Activated CD4-positive, alpha-beta memory T cell treated with anti-CD3 and anti-CD28 coated beads for 36 hours (primary cell): ENCODE data around the gene SLC27A3. TPM values are rescaled to one million over a fixed set of nuclear protein-coding genes. Genes with fewer than 3 reads are reported as not detected.

ENCODE experiments used
- CTCF ChIA-PET: fragments of 350-600 bp; sonication (Branson Sonifier 250); formaldehyde crosslinking; loops from one replicate; lab custom pipeline; 2021; ENCODE audit warnings: antibody characterized with exemption, inconsistent platforms; lab: Charles Lee
- POLR2A ChIA-PET: fragments of 350-600 bp; sonication (Branson Sonifier 250); formaldehyde crosslinking; loops from one replicate; lab custom pipeline; 2021; ENCODE audit warnings: antibody characterized with exemption; lab: Charles Lee
- DNase-seq: peaks from one replicate; pipeline ENCODE4 v3.0.0-alpha.2; 2020
- H3K27ac Mint-ChIP-seq: one replicate; pipeline ENCODE4 v1.8.0; 2021; ENCODE audit warnings: mixed read lengths
- H3K27me3 Mint-ChIP-seq: one replicate; pipeline ENCODE4 v1.8.0; 2021; ENCODE audit warnings: mixed read lengths
- H3K36me3 Mint-ChIP-seq: one replicate; pipeline ENCODE4 v1.8.0; 2021; ENCODE audit warnings: mixed read lengths
- H3K4me1 Mint-ChIP-seq: one replicate; pipeline ENCODE4 v1.8.0; 2021; ENCODE audit warnings: low read depth, mixed read lengths
- H3K4me3 Mint-ChIP-seq: one replicate; pipeline ENCODE4 v1.8.0; 2021; ENCODE audit warnings: mild to moderate bottlenecking, mixed read lengths
- H3K9me3 Mint-ChIP-seq: one replicate; pipeline ENCODE4 v1.8.0; 2021; ENCODE audit warnings: mixed read lengths
- intact Hi-C: fragments of 100-400 bp; cut with micrococcal nuclease; formaldehyde crosslinking; loops from one replicate; pipeline ENCODE4 v1.15.1; 2023
- total RNA-seq, 2 experiments: library from RNA; stranded (reverse); gene quantifications; one replicate each; pipeline ENCODE4 v1.2.3, GENCODE V29; 2021

Gene SLC27A3
- total RNA-seq, 2 experiments from 2014 or later = 5.9 to 7.8 TPM

DNA sequence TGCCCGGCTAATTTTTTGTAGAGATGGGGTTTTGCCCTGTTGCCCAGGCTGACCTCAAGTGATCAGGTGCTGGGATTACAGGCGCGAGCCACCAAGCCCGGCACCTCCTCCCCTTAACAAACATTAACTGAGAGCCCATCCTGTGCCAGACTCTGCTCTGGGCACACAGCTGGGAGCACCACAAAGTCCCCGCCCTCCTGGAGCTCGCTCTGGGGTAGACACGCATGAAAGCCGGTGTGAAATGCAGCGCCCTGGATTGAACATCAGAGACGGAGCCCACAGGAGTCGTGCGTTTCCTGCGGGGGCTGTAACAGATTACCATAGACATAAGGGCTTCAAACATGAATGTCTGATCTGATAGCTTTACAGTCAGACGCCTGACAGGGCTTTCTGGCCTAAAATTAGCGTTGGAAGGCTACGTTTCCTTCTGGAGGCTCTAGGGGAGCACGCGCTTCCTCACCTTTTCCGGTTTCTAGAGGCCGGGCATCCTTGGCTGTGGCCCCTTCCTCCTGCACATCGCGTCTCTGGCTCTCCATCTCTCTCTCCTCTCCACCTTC, 14.3 kb downstream of the SLC27A3 start:
- H3K4me1 Mint-ChIP-seq = peaks cover 26% of the 10 kb centered on the region
- DNase-seq = no peak
- intact Hi-C loops = loop anchor here (2.0 kb wide), 1 partner anchor 15 kb away; no protein-coding TSS in a partner anchor
- H3K9me3 Mint-ChIP-seq = no peaks in the 10 kb centered on the region
- no peaks in the 10 kb centered on the region for H3K36me3 Mint-ChIP-seq
- POLR2A ChIA-PET = no interaction called here
- H3K27me3 Mint-ChIP-seq = peaks cover 5% of the 10 kb centered on the region
- CTCF ChIA-PET = interaction anchor here (0.6 to 2.8 kb wide), 2 partner anchors 197 to 756 kb away, joined by 4 to 9 read pairs; partner anchors contain the start of gene RAB13
- peak overlapping the region; percentile 4 for H3K27ac Mint-ChIP-seq
- no peak overlapping the region for H3K4me3 Mint-ChIP-seq

DNA sequence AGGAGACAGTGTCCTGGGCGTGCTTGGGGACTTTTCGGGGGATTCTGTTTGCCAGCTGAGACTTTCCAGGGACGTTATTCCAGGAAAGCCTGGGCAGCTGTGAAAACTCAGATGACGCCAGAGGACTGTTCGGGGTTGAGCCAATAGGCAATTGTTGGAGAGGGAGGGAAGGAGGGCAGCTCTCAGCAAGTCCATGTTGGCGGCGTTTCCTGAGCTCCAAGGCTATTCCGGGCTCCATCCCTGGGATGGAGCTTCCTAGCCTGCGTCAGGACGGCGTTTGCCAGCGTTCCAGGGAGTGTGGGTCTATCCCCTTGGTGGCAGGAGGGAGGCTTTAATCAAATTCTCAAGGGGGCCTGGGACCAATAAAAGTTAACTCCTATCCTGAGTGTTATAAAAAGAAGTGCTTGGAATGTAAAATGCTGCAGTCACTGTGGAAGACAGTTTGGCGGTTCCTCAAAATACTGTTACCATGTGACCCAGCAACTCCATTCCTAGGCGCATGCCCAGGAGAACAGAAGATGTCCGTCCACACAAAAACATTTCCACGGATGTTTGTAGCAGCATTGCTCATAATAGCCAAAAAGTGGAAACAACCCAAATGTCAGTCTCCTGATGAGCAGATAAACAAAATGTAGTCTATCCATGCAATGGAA, 15.2 kb downstream of the SLC27A3 start:
- no peaks in the 10 kb centered on the region for H3K36me3 Mint-ChIP-seq
- peaks cover 5% of the 10 kb centered on the region for H3K27me3 Mint-ChIP-seq
- POLR2A ChIA-PET = no interaction called here
- H3K4me1 Mint-ChIP-seq = peaks cover 26% of the 10 kb centered on the region
- CTCF ChIA-PET = interaction anchor here (0.6 to 2.8 kb wide), 3 partner anchors 156 to 755 kb away, joined by 4 to 9 read pairs (median 4); partner anchors contain the start of genes DENND4B and RAB13
- intact Hi-C loops = loop anchor here (2.0 kb wide), 1 partner anchor 14 kb away; no protein-coding TSS in a partner anchor
- H3K9me3 Mint-ChIP-seq = no peaks in the 10 kb centered on the region
- peak overlapping the region; percentile 7 for H3K4me3 Mint-ChIP-seq
- peak overlapping the region; percentile 42 for H3K27ac Mint-ChIP-seq
- DNase-seq = no peak

DNA sequence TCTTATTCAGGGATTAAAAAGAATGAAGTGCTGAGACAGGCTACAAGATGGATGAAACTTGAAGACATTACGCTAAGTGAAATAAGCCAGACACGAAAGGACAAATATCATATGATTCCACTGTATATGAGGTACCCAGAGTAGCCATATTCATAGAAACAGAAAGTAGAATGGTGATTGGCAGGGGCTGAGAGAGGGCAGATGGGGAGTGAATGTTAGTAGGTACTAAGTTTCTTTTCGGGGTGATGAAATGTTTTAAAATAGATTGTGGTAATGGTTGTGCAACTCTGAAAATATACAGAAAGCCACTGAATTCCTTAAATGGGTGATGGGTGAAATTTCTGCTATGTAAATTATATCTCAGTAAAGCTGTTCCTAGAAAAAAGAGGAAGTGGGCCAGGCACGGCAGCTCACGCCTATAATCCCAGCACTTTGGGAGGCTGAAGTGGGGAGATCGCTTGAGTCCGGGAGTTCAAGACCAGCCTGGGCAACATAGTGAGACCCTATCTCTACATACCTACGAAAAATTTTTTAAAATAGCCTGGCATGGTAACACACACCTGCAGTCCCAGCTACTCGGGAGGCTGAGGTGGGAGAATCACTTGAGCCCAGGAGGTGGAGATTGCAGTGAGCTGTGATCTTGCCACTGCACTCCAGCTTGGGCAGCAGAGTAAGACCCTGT, 15.9 kb downstream of the SLC27A3 start:
- Mint-ChIP-seq H3K4me3 (peak overlapping the region; percentile 7), H3K27ac (peak overlapping the region; percentile 42), H3K9me3 (no peaks in the 10 kb centered on the region), H3K36me3 (no peaks in the 10 kb centered on the region), H3K4me1 (peaks cover 26% of the 10 kb centered on the region), H3K27me3 (peaks cover 5% of the 10 kb centered on the region)
- intact Hi-C loops = loop anchor here (2.0 kb wide), 1 partner anchor 14 kb away; no protein-coding TSS in a partner anchor
- CTCF ChIA-PET = interaction anchor here (0.8 to 2.8 kb wide), 5 partner anchors 10 to 223 kb away, joined by 3 to 9 read pairs (median 3); partner anchors contain the start of genes DENND4B and RAB13
- DNase-seq = peak; percentile 40
- POLR2A ChIA-PET = interaction anchor here (0.8 to 0.9 kb wide), 2 partner anchors 16 to 177 kb away, joined by 3 read pairs; partner anchors contain the start of genes CREB3L4 and SLC27A3

DNA sequence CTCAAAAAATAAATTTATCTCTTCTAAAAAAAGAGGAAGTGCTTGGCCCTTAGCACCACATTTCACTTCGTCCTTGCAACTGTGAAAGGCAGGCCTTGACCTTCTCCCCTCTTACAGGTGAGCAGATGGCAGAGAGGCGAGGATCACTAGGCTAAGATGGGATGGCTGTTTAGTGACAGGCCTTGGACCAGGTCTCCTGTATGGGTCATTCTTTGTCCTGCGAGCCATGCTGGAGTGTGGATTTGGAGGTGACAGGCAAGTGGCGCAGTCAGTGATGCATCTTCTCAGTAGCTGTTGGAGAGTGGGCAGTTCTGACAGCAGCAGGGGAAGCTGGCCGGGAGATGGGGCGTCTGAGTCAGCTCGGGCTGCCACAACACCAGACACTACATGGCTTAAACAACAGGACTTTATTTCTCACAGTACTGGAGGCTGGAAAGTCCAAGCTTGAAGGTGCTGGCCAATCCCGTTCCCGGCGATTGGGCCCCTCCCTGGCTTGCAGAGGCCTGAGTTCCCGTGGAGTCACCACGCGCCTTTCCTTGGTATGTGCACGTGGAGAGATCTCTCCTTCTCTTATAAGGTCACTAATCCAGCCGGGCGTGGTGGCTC, 16.5 kb downstream of the SLC27A3 start:
- peak; percentile 60 for DNase-seq

DNA sequence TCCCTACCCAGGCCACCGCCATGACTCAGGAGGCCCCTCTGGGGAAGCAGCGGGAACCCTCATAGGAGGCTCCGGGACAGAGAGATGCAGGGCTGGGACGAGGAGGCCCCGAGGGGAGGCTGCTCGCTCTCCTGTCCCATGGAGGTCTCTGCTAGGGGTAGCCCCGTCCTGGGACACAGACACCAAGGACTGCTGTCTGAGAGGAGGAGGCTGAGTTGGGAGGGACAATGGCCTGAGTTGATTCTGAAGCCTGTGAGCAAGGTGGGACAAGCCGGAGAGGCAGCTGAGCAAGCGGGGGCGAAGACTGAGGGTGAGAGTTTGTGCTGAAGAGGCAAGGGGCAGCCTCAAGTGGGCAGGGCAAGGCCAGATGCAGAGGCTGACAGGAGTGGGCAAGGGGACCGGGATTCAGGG, 17.4 kb downstream of the SLC27A3 start:
- Mint-ChIP-seq H3K4me1 (peaks cover 29% of the 10 kb centered on the region), H3K27me3 (peaks cover 5% of the 10 kb centered on the region), H3K9me3 (no peaks in the 10 kb centered on the region), H3K36me3 (no peaks in the 10 kb centered on the region), H3K4me3 (no peak overlapping the region), H3K27ac (no peak overlapping the region)
- CTCF ChIA-PET = interaction anchor here (2.3 kb wide), 1 partner anchor 194 kb away, joined by 7 read pairs; the partner anchor contains the start of gene RAB13
- POLR2A ChIA-PET = no interaction called here
- intact Hi-C loops = no loop called here
- DNase-seq = no peak

More for the DNA sequence above, 16.5 kb downstream of the SLC27A3 start:
- Mint-ChIP-seq H3K36me3 (no peaks in the 10 kb centered on the region), H3K27me3 (peaks cover 5% of the 10 kb centered on the region), H3K9me3 (no peaks in the 10 kb centered on the region), H3K4me1 (peaks cover 26% of the 10 kb centered on the region), H3K27ac (peak overlapping the region; percentile 42), H3K4me3 (no peak overlapping the region)
- ChIA-PET CTCF (interaction anchor here (0.8 to 2.8 kb wide), 5 partner anchors 11 to 224 kb away, joined by 3 to 9 read pairs (median 3); partner anchors contain the start of genes DENND4B and RAB13), POLR2A (interaction anchor here (0.8 to 0.9 kb wide), 2 partner anchors 17 to 176 kb away, joined by 3 read pairs; partner anchors contain the start of genes CREB3L4 and SLC27A3)
- intact Hi-C loops = loop anchor here (2.0 kb wide), 1 partner anchor 13 kb away; no protein-coding TSS in a partner anchor

DNA sequence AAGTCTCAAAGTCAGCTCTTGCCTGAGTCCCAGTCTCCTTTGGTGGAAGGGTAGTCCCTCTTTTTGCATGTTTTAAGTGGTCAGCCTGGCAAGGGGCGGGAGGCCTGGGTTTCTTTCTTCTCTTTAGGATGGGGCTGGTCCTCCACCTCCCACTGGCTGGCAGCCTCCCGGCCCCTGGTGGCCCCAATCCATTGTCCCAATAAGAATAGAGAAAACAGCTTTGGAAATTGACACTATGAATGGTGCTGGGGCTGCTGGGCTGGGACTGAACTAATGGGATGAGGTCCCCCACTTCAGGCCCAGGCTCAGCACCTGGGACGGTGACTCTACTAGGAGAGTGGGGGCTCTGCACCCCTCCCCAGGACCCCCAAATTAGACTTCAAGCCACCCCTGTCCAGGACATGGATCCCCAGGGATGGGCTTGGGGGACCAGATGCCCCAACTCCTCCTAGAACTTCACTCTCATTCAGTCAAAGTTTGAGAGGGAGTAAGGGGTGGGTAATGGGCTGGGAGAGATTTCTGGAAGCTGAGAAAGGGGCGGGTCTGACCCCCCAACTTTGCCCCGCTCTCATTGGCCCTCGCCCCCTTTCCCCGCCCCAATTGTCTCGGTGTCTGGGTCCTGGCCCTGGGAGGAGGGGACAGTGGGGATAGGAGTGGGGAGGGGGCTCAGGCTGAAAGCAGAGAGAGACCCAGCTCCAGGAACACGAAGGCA, 18.2 kb downstream of the SLC27A3 start:
- peaks cover 5% of the 10 kb centered on the region for H3K27me3 Mint-ChIP-seq
- CTCF ChIA-PET = interaction anchor here (2.3 kb wide), 1 partner anchor 193 kb away, joined by 7 read pairs; the partner anchor contains the start of gene RAB13
- POLR2A ChIA-PET = interaction anchor here (0.7 kb wide), 1 partner anchor 121 kb away, joined by 4 read pairs; no protein-coding TSS in a partner anchor
- no peaks in the 10 kb centered on the region for H3K9me3 Mint-ChIP-seq
- H3K4me1 Mint-ChIP-seq = peaks cover 29% of the 10 kb centered on the region
- DNase-seq = no peak
- no peaks in the 10 kb centered on the region for H3K36me3 Mint-ChIP-seq
- no peak overlapping the region for H3K4me3 Mint-ChIP-seq
- intact Hi-C loops = no loop called here
- no peak overlapping the region for H3K27ac Mint-ChIP-seq

DNA sequence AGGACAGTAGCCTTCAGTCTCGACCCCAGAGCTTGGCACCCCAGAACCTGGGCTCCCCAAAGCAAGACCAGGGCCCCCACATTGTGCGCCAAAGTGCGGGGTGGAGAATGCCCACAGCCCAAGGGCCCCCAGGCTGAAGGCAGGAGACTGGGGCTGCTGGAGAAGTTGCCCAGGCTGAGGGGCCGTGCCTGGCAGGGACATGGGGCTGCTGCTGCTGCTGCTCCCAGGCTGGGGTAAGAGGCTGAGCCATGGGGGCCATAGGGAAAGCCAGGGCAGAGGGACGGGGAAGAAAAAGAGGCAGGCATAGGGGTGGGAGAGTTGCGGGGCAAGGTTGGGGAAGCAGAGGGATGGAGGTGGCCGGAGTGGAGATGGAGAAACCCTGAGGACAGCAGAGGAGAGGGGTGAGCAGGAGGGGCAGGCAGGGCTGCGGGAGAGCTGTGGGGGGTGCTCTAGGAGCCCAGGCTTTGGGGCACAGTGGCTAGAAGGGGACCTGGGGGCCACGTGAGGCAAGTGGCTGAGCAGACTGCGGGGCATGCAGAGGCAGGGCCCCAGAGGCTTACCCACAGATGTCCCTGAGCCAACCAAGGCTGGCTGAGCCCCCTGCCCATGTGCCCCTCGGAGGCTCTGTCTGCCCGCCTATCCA, 18.9 kb downstream of the SLC27A3 start:
- no peak overlapping the region for H3K27ac Mint-ChIP-seq
- no peak overlapping the region for H3K4me3 Mint-ChIP-seq
- ChIA-PET CTCF (interaction anchor here (2.3 kb wide), 1 partner anchor 193 kb away, joined by 7 read pairs; the partner anchor contains the start of gene RAB13), POLR2A (interaction anchor here (0.7 kb wide), 1 partner anchor 121 kb away, joined by 4 read pairs; no protein-coding TSS in a partner anchor)
- H3K27me3 Mint-ChIP-seq = peaks cover 1% of the 10 kb centered on the region
- peaks cover 29% of the 10 kb centered on the region for H3K4me1 Mint-ChIP-seq
- DNase-seq = no peak
- H3K36me3 Mint-ChIP-seq = no peaks in the 10 kb centered on the region
- intact Hi-C loops = no loop called here
- no peaks in the 10 kb centered on the region for H3K9me3 Mint-ChIP-seq

DNA sequence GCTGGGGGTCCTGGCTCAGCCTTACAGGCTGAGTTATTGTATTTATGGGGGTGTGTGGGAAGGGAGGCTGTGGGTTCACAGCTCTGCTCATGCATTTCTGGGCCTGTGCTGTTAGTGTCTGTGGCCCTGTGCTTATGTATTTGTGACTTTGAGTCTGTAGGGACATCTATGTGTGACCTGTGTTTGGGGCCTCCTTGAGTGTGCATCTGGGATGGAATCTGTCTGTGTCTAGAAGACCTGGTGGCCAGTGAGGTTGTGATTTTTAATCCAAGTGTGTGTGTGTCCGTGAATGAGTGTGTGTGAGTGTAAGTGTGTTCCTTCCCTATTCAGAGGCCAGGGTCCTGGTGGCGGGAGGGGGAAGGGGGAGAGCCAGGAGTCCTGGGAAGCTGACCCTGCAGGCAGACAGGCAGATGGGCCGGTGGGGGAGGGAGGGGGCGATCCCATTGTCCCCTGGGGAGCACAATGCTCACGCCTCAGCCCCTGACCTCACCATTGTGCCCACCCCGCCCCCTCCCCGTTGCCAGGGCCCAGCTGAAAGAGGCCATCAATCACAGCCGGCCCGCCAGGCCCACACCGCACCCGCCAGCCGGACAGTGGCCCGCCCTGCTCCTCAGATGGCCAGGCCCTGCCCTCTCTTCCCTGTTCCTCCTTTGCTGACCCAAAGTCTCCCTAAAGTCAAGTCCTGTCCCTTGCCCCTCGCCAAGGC, 19.6 kb downstream of the SLC27A3 start:
- Mint-ChIP-seq H3K9me3 (no peaks in the 10 kb centered on the region), H3K27ac (no peak overlapping the region), H3K4me1 (peaks cover 25% of the 10 kb centered on the region), H3K36me3 (no peaks in the 10 kb centered on the region), H3K4me3 (no peak overlapping the region), H3K27me3 (peaks cover 1% of the 10 kb centered on the region)
- CTCF ChIA-PET = interaction anchor here (1.3 kb wide), 1 partner anchor 125 kb away, joined by 3 read pairs; no protein-coding TSS in a partner anchor
- intact Hi-C loops = no loop called here
- DNase-seq = no peak
- POLR2A ChIA-PET = no interaction called here

DNA sequence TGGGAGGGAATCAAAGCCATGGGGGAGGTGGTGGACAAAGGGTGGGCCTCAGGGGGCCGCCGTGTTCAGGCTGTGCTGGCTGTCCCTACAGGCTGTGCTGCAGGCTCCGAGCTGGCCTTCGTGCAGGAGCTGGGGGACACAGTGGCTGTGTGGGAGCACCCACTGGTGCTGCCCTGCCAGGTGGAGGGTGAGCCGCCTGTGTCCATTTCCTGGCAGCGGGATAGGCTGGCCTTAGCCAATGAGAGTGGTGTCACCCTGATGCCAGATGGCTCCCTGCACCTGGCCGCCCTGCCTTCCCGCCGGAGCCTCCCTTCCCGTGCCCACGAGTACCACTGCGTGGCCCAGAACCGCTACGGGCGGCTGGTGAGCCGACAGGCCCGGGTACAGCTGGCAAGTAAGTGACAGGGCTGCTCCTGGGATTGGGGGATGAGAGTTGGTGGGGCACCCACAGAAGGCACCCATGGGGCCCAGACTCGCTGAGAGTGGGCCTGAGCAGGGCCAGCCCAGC, 20.2 kb downstream of the SLC27A3 start:
- Mint-ChIP-seq H3K4me1 (peaks cover 19% of the 10 kb centered on the region), H3K27me3 (peaks cover 1% of the 10 kb centered on the region), H3K27ac (no peak overlapping the region), H3K36me3 (no peaks in the 10 kb centered on the region), H3K9me3 (no peaks in the 10 kb centered on the region), H3K4me3 (no peak overlapping the region)
- DNase-seq = no peak
- intact Hi-C loops = no loop called here
- ChIA-PET CTCF (interaction anchor here (1.3 to 4.4 kb wide), 2 partner anchors 124 to 191 kb away, joined by 3 to 74 read pairs; partner anchors contain the start of gene RAB13), POLR2A (no interaction called here)
